NB4 (cell line): ENCODE data around the gene KIFAP3.

ENCODE experiments used
- DNase-seq: peaks from one replicate; pipeline ENCODE4 v3.0.0; 2010; ENCODE audit warnings: low read depth
- H3K4me3 ChIP-seq: one replicate; pipeline ENCODE4 v1.5.1; 2011; ENCODE audit warnings: mild to moderate bottlenecking, low read depth, low read length, moderate library complexity
- CTCF ChIP-seq: IDR thresholded peaks from one replicate; pipeline ENCODE4 v1.5.1; 2012; ENCODE audit warnings: low read depth, low read length
- MYC ChIP-seq: IDR thresholded peaks from 2 replicates; pipeline ENCODE4 v1.6.1; 2011; ENCODE audit warnings: low read depth, low read length
- POLR2A ChIP-seq: IDR thresholded peaks from 2 replicates; pipeline ENCODE4 v1.6.1; 2011; ENCODE audit warnings: mild to moderate bottlenecking; ENCODE audit not compliant: insufficient read length; ENCODE audit errors: extremely low read depth
- TF ChIP-seq, protein P1 (sequence below): IDR thresholded peaks from 2 replicates; pipeline ENCODE4 v1.6.1; 2011; ENCODE audit warnings: low read depth, low read length

Gene KIFAP3

DNA sequence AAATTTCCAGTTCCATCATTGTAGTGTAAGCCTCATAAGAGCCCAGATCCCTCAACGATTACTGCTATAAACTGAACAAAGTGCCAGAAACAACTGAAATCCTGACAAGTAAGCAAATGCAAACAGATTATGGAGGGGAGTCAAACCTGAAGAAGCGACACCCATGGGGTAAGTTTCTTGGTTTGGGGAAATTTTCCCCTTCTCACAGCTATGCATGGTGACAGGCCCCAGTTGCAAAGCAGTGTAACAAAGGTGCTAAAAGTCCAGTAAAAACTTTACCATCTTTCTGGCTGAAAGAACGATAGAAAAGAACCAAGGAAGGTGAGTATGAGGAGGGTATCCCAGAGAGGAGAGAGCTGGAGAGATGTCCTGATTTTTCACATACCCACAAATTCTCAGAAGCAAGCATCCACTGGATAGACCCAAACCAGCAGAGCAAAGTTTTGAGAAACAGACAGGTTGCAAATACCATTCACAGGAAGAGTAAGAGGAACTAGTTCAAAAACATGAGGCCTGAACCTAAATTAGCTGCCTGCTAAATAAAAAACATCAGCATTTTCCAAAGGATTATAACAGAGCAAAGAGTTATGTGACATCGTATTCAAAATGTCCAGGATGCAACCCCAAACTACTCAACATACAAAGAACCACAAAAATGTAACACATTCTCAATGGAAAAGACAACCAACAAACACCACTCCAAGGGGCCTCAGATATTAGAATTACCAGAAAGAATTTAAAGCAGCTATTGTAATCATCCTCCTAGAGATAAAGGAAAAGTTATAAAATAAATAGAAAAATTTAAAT, 195.3 kb downstream of the KIFAP3 start:
- no peak for DNase-seq
- no peak overlapping the region for H3K4me3 ChIP-seq
- no peak for TF ChIP-seq POLR2A
- no peak for TF ChIP-seq CTCF
- TF ChIP-seq, protein P1, sequence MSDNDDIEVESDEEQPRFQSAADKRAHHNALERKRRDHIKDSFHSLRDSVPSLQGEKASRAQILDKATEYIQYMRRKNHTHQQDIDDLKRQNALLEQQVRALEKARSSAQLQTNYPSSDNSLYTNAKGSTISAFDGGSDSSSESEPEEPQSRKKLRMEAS = no peak
- no peak for TF ChIP-seq MYC

DNA sequence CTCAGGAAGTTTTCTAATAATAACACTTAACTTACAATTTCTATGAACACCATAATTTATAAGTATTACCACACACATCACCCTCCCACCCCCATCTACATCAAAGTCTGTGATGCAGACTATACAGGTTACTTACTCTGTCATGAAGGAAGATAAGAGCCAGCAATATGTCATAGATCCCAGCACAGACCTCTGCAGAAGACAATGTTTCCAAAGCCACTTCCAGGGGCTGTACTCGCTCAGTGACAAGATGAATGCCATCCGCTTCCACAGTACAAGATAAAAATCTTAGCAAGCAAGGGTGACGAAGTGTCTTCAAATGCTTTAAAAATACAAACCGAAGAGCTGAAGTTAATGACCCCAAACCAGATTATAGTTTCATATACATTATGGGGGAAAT, 196.0 kb downstream of the KIFAP3 start:
- H3K4me3 ChIP-seq = no peak overlapping the region
- DNase-seq = no peak
- TF ChIP-seq CTCF (no peak), POLR2A (no peak), MYC (no peak)
- TF ChIP-seq, protein P1 = no peak

- no peak overlapping the region for H3K4me3 ChIP-seq
- TF ChIP-seq CTCF (no peak), POLR2A (no peak), MYC (no peak)
- TF ChIP-seq, protein P1 = no peak
- DNase-seq = no peak
Observed at GRCh38 chr1:169877800-169878491, 196.5 kb downstream of the KIFAP3 start.

- TF ChIP-seq MYC (no peak), CTCF (no peak), POLR2A (no peak)
- TF ChIP-seq, protein P1 = no peak
- no peak for DNase-seq
- H3K4me3 ChIP-seq = no peak overlapping the region
Observed at GRCh38 chr1:169874229-169874628, 200.3 kb downstream of the KIFAP3 start.

- H3K4me3 ChIP-seq = no peak overlapping the region
- TF ChIP-seq POLR2A (no peak), CTCF (no peak), MYC (no peak)
- TF ChIP-seq, protein P1 = no peak
- DNase-seq = no peak
Observed at GRCh38 chr1:169873582-169874199, 200.8 kb downstream of the KIFAP3 start.
